ENCODE results near the gene ACAP1.

GRCh38 chr17:7352503-7352889, 16.2 kb downstream of the ACAP1 start:
- no peak for TF ChIP-seq MAX (IDR thresholded peaks at IDR 0.05)
- no peak for TF ChIP-seq EGR1 (IDR thresholded peaks at IDR 0.05)
- no peak for TF ChIP-seq TCF12 (IDR thresholded peaks at IDR 0.05; ENCODE audit: low read depth)
- no peak for TF ChIP-seq TAF1 (IDR thresholded peaks at IDR 0.05; ENCODE audit: low read depth)
- TF ChIP-seq YY1 (IDR thresholded peaks at IDR 0.05; ENCODE audit: low read depth), result no peak
- no peak for TF ChIP-seq ZBTB7A (IDR thresholded peaks at IDR 0.05; ENCODE audit: low read depth)
